Gastroesophageal sphincter (tissue), 3 donors: ENCODE measurements around the gene CARD9.
"Not testable (repeated sequence)": the region's sequence is repeated elsewhere in the genome, so short reads cannot be mapped to it uniquely, and the experiment has no call there.

Experiments used
- POLR2A ChIP-seq, 2 donors: fragments of 450-650 bp; IDR thresholded peaks; one replicate each; pipeline ENCODE4 v1.6.1; 2017; ENCODE audit warnings: antibody characterized with exemption in 2 of 2, mild to moderate bottlenecking in 2 of 2, moderate library complexity in 1 of 2
- TF ChIP-seq, protein P1 (sequence below), 4 experiments: fragments of 200-600 bp in 2 of 4; fragments of 450-650 bp in 2 of 4; sonication (generic) in 1 of 4; IDR thresholded peaks; one replicate each; pipeline ENCODE4 v1.5.1; 2017 to 2019; ENCODE audit warnings: antibody characterized with exemption in 4 of 4, mild to moderate bottlenecking in 2 of 4, moderate library complexity in 2 of 4

DNA sequence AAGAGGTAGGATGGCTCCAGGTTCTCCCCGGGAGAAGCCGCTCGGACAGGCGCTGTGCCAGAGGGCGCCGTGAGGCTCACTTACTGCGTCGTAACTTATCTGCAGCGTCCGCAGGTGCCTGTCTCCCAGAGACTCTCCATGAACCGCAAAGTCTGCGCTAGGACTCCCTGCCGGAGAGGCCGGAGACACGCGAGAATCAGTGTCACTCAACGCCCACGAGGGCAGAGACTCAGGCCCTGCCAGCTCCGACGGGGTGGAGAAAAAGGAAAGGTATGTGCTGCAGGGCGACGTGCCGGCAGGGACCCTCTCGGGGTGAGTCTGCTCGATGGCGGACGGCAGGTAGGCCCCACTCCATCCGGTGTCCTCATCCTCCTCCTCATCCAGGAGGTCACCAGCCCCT is 33.6 kb upstream of the CARD9 start:
- TF ChIP-seq, protein P1, sequence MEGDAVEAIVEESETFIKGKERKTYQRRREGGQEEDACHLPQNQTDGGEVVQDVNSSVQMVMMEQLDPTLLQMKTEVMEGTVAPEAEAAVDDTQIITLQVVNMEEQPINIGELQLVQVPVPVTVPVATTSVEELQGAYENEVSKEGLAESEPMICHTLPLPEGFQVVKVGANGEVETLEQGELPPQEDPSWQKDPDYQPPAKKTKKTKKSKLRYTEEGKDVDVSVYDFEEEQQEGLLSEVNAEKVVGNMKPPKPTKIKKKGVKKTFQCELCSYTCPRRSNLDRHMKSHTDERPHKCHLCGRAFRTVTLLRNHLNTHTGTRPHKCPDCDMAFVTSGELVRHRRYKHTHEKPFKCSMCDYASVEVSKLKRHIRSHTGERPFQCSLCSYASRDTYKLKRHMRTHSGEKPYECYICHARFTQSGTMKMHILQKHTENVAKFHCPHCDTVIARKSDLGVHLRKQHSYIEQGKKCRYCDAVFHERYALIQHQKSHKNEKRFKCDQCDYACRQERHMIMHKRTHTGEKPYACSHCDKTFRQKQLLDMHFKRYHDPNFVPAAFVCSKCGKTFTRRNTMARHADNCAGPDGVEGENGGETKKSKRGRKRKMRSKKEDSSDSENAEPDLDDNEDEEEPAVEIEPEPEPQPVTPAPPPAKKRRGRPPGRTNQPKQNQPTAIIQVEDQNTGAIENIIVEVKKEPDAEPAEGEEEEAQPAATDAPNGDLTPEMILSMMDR (IDR thresholded peaks at IDR 0.05), result not testable (repeated sequence)
- not testable (repeated sequence) for TF ChIP-seq POLR2A (IDR thresholded peaks at IDR 0.05)
